GM21360 (cell line): Measurements from ENCODE around the gene SLC13A4.
"Not testable (repeated sequence)": the region's sequence is repeated elsewhere in the genome, so short reads cannot be mapped to it uniquely, and the experiment has no call there.

Source experiments
- ATAC-seq: cut with Tn5 transposase; IDR thresholded peaks from one replicate; pipeline ENCODE4 v1.9.1; 2021; ENCODE audit warnings: mild to moderate bottlenecking, moderate library complexity; ENCODE audit not compliant: unreplicated experiment

Gene SLC13A4

GRCh38 chr7:135704074-135704473, 23.9 kb downstream of the SLC13A4 start:
- no peak for ATAC-seq

GRCh38 chr7:135697276-135698049, 30.5 kb downstream of the SLC13A4 start:
- no peak for ATAC-seq

GRCh38 chr7:135693558-135693957, 34.4 kb downstream of the SLC13A4 start:
- no peak for ATAC-seq

GRCh38 chr7:135692606-135693005, 35.4 kb downstream of the SLC13A4 start:
- ATAC-seq: not testable (repeated sequence)

GRCh38 chr7:135692055-135692454, 35.9 kb downstream of the SLC13A4 start:
- ATAC-seq: no peak

GRCh38 chr7:135690566-135690965, 37.4 kb downstream of the SLC13A4 start:
- no peak for ATAC-seq

GRCh38 chr7:135687466-135687865, 40.5 kb downstream of the SLC13A4 start:
- ATAC-seq: no peak

- no peak for ATAC-seq
These were observed 42.5 kb downstream of the SLC13A4 start for GRCh38 chr7:135685306-135686084.

GRCh38 chr7:135684699-135685098, 43.3 kb downstream of the SLC13A4 start:
- ATAC-seq: no peak

- no peak for ATAC-seq
These were observed 43.9 kb downstream of the SLC13A4 start for GRCh38 chr7:135684136-135684535.

GRCh38 chr7:135683609-135684008, 44.4 kb downstream of the SLC13A4 start:
- no peak for ATAC-seq

GRCh38 chr7:135682191-135682590, 45.8 kb downstream of the SLC13A4 start:
- no peak for ATAC-seq

- no peak for ATAC-seq
These were observed 46.2 kb downstream of the SLC13A4 start for GRCh38 chr7:135681762-135682161.

GRCh38 chr7:135678612-135679575, 49.1 kb downstream of the SLC13A4 start:
- no peak for ATAC-seq

- no peak for ATAC-seq
These were observed 54.7 kb downstream of the SLC13A4 start for GRCh38 chr7:135673360-135673706.

- peak; percentile 84 for ATAC-seq
These were observed 55.2 kb downstream of the SLC13A4 start for GRCh38 chr7:135672560-135673359.

GRCh38 chr7:135670179-135670578, 57.8 kb downstream of the SLC13A4 start:
- ATAC-seq: no peak

GRCh38 chr7:135669774-135670173, 58.2 kb downstream of the SLC13A4 start:
- no peak for ATAC-seq

- not testable (repeated sequence) for ATAC-seq
These were observed 59.1 kb downstream of the SLC13A4 start for GRCh38 chr7:135668852-135669395.

GRCh38 chr7:135667626-135668025, 60.4 kb downstream of the SLC13A4 start:
- not testable (repeated sequence) for ATAC-seq
